ENCODE measurements around the gene ARHGAP24.

ARHGAP24 gene

GRCh38 chr4:85970535-85970934 lies 495.6 kb downstream of the ARHGAP24 start:
- no peak for TF ChIP-seq CTCF (IDR thresholded peaks at IDR 0.05)
- no peaks in the 10 kb centered on the region for H3K27me3 ChIP-seq
- H3K27ac ChIP-seq: no peak overlapping the region
- no peaks in the 10 kb centered on the region for H3K9me3 ChIP-seq
- peaks cover 18% of the 10 kb centered on the region for H3K36me3 ChIP-seq
- no peak overlapping the region for H3K4me3 ChIP-seq (ENCODE audit: low read depth in 1 of 2, low read length in 1 of 2)
- H3K4me1 ChIP-seq (ENCODE audit: control insufficient read depth in 1 of 2, insufficient read depth in 1 of 2, low read depth in 1 of 2, low read length in 1 of 2): no peaks in the 10 kb centered on the region

DNA sequence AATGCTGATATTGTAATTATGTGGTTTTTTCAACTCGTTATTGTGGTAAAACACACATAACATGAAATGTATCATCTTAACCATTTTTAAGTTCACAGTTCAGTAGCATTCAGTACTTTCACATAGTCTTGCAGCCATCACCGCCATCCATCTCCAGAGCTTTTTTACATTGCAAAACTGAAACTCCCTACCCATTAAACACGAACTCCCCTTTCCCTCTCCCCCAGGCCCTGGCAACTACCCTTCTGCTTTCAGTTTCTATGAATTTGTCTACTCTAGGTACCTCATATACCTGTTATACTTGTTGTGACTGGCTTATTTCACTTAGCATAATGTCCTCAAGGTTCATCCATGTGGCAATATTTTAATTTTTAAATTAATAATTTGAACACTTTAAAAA lies 504.3 kb downstream of the ARHGAP24 start:
- no peak overlapping the region for H3K4me3 ChIP-seq (ENCODE audit: low read depth in 1 of 2, low read length in 1 of 2)
- H3K27ac ChIP-seq: no peak overlapping the region
- no peaks in the 10 kb centered on the region for H3K4me1 ChIP-seq (ENCODE audit: control insufficient read depth in 1 of 2, insufficient read depth in 1 of 2, low read depth in 1 of 2, low read length in 1 of 2)
- H3K27me3 ChIP-seq: no peaks in the 10 kb centered on the region
- no peak for TF ChIP-seq CTCF (IDR thresholded peaks at IDR 0.05)
- H3K9me3 ChIP-seq: no peaks in the 10 kb centered on the region
- H3K36me3 ChIP-seq: peaks cover 79% of the 10 kb centered on the region

DNA sequence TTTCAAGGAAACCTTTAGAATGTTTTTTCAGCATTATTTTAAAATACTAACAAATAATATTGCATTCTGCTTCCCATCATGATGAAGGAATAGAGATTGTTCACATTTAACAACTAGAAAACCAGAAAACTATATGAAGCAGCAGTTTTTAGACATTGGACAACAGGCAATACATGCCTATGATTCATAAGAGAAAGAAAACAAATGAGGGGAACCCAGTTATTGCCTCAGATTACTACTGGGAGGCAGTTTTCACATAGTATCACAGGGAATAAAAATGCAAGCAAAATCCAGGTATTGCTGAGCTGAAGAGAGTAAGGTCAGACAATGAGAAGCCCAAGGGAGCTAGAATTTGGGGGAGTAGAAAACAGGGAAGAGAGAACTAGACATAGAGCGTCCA lies 511.3 kb downstream of the ARHGAP24 start:
- Histone ChIP-seq H3K9me3 (no peaks in the 10 kb centered on the region), H3K27me3 (no peaks in the 10 kb centered on the region), H3K4me3 (ENCODE audit: low read depth in 1 of 2, low read length in 1 of 2) (no peak overlapping the region), H3K36me3 (peaks cover 34% of the 10 kb centered on the region), H3K4me1 (ENCODE audit: control insufficient read depth in 1 of 2, insufficient read depth in 1 of 2, low read depth in 1 of 2, low read length in 1 of 2) (no peaks in the 10 kb centered on the region), H3K27ac (no peak overlapping the region)
- no peak for TF ChIP-seq CTCF (IDR thresholded peaks at IDR 0.05)

GRCh38 chr4:85993641-85994040 lies 518.7 kb downstream of the ARHGAP24 start:
- no peaks in the 10 kb centered on the region for H3K9me3 ChIP-seq
- H3K4me3 ChIP-seq (ENCODE audit: low read depth in 1 of 2, low read length in 1 of 2): no peak overlapping the region
- TF ChIP-seq CTCF (IDR thresholded peaks at IDR 0.05): no peak
- no peak overlapping the region for H3K27ac ChIP-seq
- peaks cover 52% of the 10 kb centered on the region for H3K36me3 ChIP-seq
- H3K27me3 ChIP-seq: no peaks in the 10 kb centered on the region
- no peaks in the 10 kb centered on the region for H3K4me1 ChIP-seq (ENCODE audit: control insufficient read depth in 1 of 2, insufficient read depth in 1 of 2, low read depth in 1 of 2, low read length in 1 of 2)

DNA sequence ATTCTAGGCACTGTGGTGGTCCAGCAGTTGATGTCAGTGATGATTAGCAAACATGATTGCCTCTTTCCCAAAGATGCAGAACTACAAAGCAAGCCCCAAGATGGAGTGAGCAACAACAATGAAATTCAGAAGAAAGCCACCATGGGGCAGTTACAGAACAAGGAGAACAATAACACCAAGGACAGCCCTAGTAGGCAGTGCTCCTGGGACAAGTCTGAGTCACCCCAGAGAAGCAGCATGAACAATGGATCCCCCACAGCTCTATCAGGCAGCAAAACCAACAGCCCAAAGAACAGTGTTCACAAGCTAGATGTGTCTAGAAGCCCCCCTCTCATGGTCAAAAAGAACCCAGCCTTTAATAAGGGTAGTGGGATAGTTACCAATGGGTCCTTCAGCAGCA lies 519.6 kb downstream of the ARHGAP24 start:
- no peak for TF ChIP-seq CTCF (IDR thresholded peaks at IDR 0.05)
- no peak overlapping the region for H3K4me3 ChIP-seq (ENCODE audit: low read depth in 1 of 2, low read length in 1 of 2)
- H3K27me3 ChIP-seq: no peaks in the 10 kb centered on the region
- no peak overlapping the region for H3K27ac ChIP-seq
- H3K9me3 ChIP-seq: no peaks in the 10 kb centered on the region
- H3K4me1 ChIP-seq (ENCODE audit: control insufficient read depth in 1 of 2, insufficient read depth in 1 of 2, low read depth in 1 of 2, low read length in 1 of 2): no peaks in the 10 kb centered on the region
- H3K36me3 ChIP-seq: peaks cover 52% of the 10 kb centered on the region

DNA sequence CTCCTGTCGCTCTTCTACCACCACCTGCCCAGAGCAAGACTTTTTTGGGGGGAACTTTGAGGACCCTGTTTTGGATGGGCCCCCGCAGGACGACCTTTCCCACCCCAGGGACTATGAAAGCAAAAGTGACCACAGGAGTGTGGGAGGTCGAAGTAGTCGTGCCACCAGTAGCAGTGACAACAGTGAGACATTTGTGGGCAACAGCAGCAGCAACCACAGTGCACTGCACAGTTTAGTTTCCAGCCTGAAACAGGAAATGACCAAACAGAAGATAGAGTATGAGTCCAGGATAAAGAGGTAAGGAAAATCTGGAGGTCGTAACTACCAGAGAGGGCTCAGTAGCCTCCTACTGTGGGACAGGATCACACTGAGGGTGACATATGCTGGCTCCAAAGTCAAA lies 520.4 kb downstream of the ARHGAP24 start:
- no peak for TF ChIP-seq CTCF (IDR thresholded peaks at IDR 0.05)
- H3K4me3 ChIP-seq (ENCODE audit: low read depth in 1 of 2, low read length in 1 of 2): no peak overlapping the region
- no peaks in the 10 kb centered on the region for H3K4me1 ChIP-seq (ENCODE audit: control insufficient read depth in 1 of 2, insufficient read depth in 1 of 2, low read depth in 1 of 2, low read length in 1 of 2)
- H3K27ac ChIP-seq: no peak overlapping the region
- peaks cover 56% of the 10 kb centered on the region for H3K36me3 ChIP-seq
- H3K9me3 ChIP-seq: no peaks in the 10 kb centered on the region
- H3K27me3 ChIP-seq: no peaks in the 10 kb centered on the region

All from neutrophil (primary cell).